ENCODE measurements around the gene ANXA8.

The ANXA8 gene

GRCh38 chr10:47449102-47449978 lies 34.6 kb downstream of the ANXA8 start:
- DNase-seq (ENCODE audit: low read depth in 2 of 2): no peak

GRCh38 chr10:47447705-47448104 lies 36.2 kb downstream of the ANXA8 start:
- DNase-seq (ENCODE audit: low read depth in 2 of 2): no peak

GRCh38 chr10:47447209-47447608 lies 36.7 kb downstream of the ANXA8 start:
- DNase-seq (ENCODE audit: low read depth in 2 of 2): no peak

- DNase-seq (ENCODE audit: low read depth in 2 of 2): no peak
Observed at GRCh38 chr10:47445720-47446119, 38.2 kb downstream of the ANXA8 start.

GRCh38 chr10:47444047-47444446 lies 39.9 kb downstream of the ANXA8 start:
- DNase-seq (ENCODE audit: low read depth in 2 of 2): no peak

- DNase-seq (ENCODE audit: low read depth in 2 of 2): no peak
Observed at GRCh38 chr10:47443145-47443544, 40.8 kb downstream of the ANXA8 start.

- DNase-seq (ENCODE audit: low read depth in 2 of 2): no peak
Observed at GRCh38 chr10:47442351-47442750, 41.6 kb downstream of the ANXA8 start.

GRCh38 chr10:47441938-47442337 lies 42.0 kb downstream of the ANXA8 start:
- DNase-seq (ENCODE audit: low read depth in 2 of 2): no peak

- DNase-seq (ENCODE audit: low read depth in 2 of 2): no peak
Observed at GRCh38 chr10:47440207-47440606, 43.7 kb downstream of the ANXA8 start.

- DNase-seq (ENCODE audit: low read depth in 2 of 2): no peak
Observed at GRCh38 chr10:47438857-47439474, 44.9 kb downstream of the ANXA8 start.

- no peak for DNase-seq (ENCODE audit: low read depth in 2 of 2)
Observed at GRCh38 chr10:47435081-47435480, 48.8 kb downstream of the ANXA8 start.

- DNase-seq (ENCODE audit: low read depth in 2 of 2): no peak
Observed at GRCh38 chr10:47425813-47426419, 58.0 kb downstream of the ANXA8 start.

GRCh38 chr10:47424231-47424630 lies 59.7 kb downstream of the ANXA8 start:
- no peak for DNase-seq (ENCODE audit: low read depth in 2 of 2)

GRCh38 chr10:47423476-47423875 lies 60.4 kb downstream of the ANXA8 start:
- DNase-seq (ENCODE audit: low read depth in 2 of 2): no peak

GRCh38 chr10:47421057-47421952 lies 62.6 kb downstream of the ANXA8 start:
- no peak for DNase-seq (ENCODE audit: low read depth in 2 of 2)

GRCh38 chr10:47420305-47421056 lies 63.4 kb downstream of the ANXA8 start:
- DNase-seq (ENCODE audit: low read depth in 2 of 2): no peak

GRCh38 chr10:47419421-47419820 lies 64.5 kb downstream of the ANXA8 start:
- no peak for DNase-seq (ENCODE audit: low read depth in 2 of 2)

- no peak for DNase-seq (ENCODE audit: low read depth in 2 of 2)
Observed at GRCh38 chr10:47418966-47419365, 64.9 kb downstream of the ANXA8 start.

GRCh38 chr10:47418321-47418720 lies 65.6 kb downstream of the ANXA8 start:
- no peak for DNase-seq (ENCODE audit: low read depth in 2 of 2)
